Measurements from ENCODE around the gene SLC5A5. TPM values are rescaled to one million over a fixed set of nuclear protein-coding genes. Genes with fewer than 3 reads are reported as not detected.

The SLC5A5 gene
- total and polyA plus RNA-seq, 2 of the 4 experiments (the other 2 are of a cell fraction): not detected

GRCh38 chr19:17847538-17848366 lies 24.0 kb upstream of the SLC5A5 start, which contains the start of gene JAK3:
Gene JAK3 (minus strand): TSS chr19:17847982. CDS start chr19:17844417, 3,565 bp downstream.
- H4K5ac ChIP-seq (ENCODE audit: low read depth, low read length): peak within 1 kb of the TSS; percentile 94
- intact Hi-C loops (cut with micrococcal nuclease): no loop called here
- no peaks in the 10 kb centered on the region for H3K9me1 ChIP-seq (ENCODE audit: insufficient read depth, low read length)
- peak within 1 kb of the TSS; percentile 56 for H2BK5ac ChIP-seq (ENCODE audit: low read depth, low read length, poor library complexity, severe bottlenecking)
- ChIA-PET POLR2A (ENCODE audit: unreplicated experiment) (no interaction called here), CTCF (no interaction called here)
- H3K56ac ChIP-seq (ENCODE audit: extremely low read depth, insufficient read depth, low read length): no peak within 1 kb of the TSS
- peak within 1 kb of the TSS; percentile 40; the same call in 1 of the 2 replicates for H2BK120ac ChIP-seq (ENCODE audit: low read depth, low read length)
- H4K20me1 ChIP-seq (ENCODE audit: insufficient read depth, low read length): no peaks in the 10 kb centered on the region
- H3K14ac ChIP-seq (replicated peaks; ENCODE audit: low read depth, low read length): peak within 1 kb of the TSS; percentile 91
- H3K4me1 ChIP-seq (ENCODE audit: control insufficient read depth, insufficient read depth, low read length): peaks cover 4% of the 10 kb centered on the region
- no peaks in the 10 kb centered on the region for H3K9me3 ChIP-seq (ENCODE audit: control insufficient read depth, insufficient read depth, low read length)
- peak within 1 kb of the TSS; percentile 87 for H3K9ac ChIP-seq (ENCODE audit: low read depth, low read length)
- in situ Hi-C loops (cut with MboI; ENCODE audit: low sequenced_read_pairs): no loop called here
- H2BK20ac ChIP-seq (ENCODE audit: low read depth, low read length): peak within 1 kb of the TSS; percentile 14; the same call in 1 of the 2 replicates
- H4K91ac ChIP-seq (ENCODE audit: insufficient read depth, low read depth, low read length): peak within 1 kb of the TSS; percentile 56
- H3K23ac ChIP-seq (ENCODE audit: low read depth, low read length): no peak within 1 kb of the TSS
- 33% methylated on average over 7 of the region's 40 CpGs; no CpG with 5 or more reads in 1 of the 2 experiments for WGBS, 2 experiments (ENCODE audit: extremely low coverage in 2 of 2, insufficient read length in 1 of 2)
- peak within 1 kb of the TSS; percentile 42; the same call in 1 of the 2 replicates for H3K18ac ChIP-seq (ENCODE audit: low read depth, low read length)
- dilution Hi-C loops (cut with HindIII; ENCODE audit: low sequenced_read_pairs, unreplicated experiment): no loop called here
- peak within 1 kb of the TSS; percentile 69 for H3K4me2 ChIP-seq (ENCODE audit: low read depth, low read length)
- peak within 1 kb of the TSS; percentile 60 for H3K4ac ChIP-seq (ENCODE audit: low read depth, low read length)
- peak; percentile 46 for DNase-seq
- H2AK9ac ChIP-seq (replicated peaks; ENCODE audit: low read depth, low read length, poor library complexity): peak within 1 kb of the TSS; percentile 88
- H4K8ac ChIP-seq (ENCODE audit: low read depth in 2 of 2, low read length in 2 of 2): peak within 1 kb of the TSS; percentile 66 to 87
- peak; percentile 92 for ATAC-seq (ENCODE audit: low read depth)
- peak within 1 kb of the TSS; percentile 56; the same call in 1 of the 2 replicates for H2AK5ac ChIP-seq (ENCODE audit: low read depth, low read length)
- peak within 1 kb of the TSS; percentile 80 for H3K27ac ChIP-seq (ENCODE audit: insufficient read depth, low read length)
- H2AFZ ChIP-seq (replicated peaks; ENCODE audit: low read length, poor library complexity): peak within 1 kb of the TSS; percentile 93
- peak within 1 kb of the TSS; percentile 34 for H3K4me3 ChIP-seq (ENCODE audit: insufficient read depth, low read depth, low read length)
- no peaks in the 10 kb centered on the region for H3K79me1 ChIP-seq (ENCODE audit: low read depth in 1 of 2, low read length in 2 of 2)
- TF ChIP-seq RFX5 (IDR thresholded peaks at IDR 0.05; ENCODE audit: low read depth, low read length): no peak
- no peak for TF ChIP-seq MAFK (IDR thresholded peaks at IDR 0.05; ENCODE audit: low read depth, low read length)
- TF ChIP-seq NFE2L2 (IDR thresholded peaks at IDR 0.05; ENCODE audit: low read depth, low read length): no peak
- no peak for TF ChIP-seq CHD1 (IDR thresholded peaks at IDR 0.05; ENCODE audit: low read depth, low read length)
- no peak for TF ChIP-seq USF2 (IDR thresholded peaks at IDR 0.05; ENCODE audit: low read depth, low read length)
- H3K27me3 ChIP-seq (ENCODE audit: control insufficient read depth, insufficient read depth, low read length): peaks cover 2% of the 10 kb centered on the region; the same call in 1 of the 2 replicates
- no peak within 1 kb of the TSS for H2BK15ac ChIP-seq (ENCODE audit: low read depth, low read length)
- BruUV-seq (replicated peaks): no TSS peak
- H3K36me3 ChIP-seq (ENCODE audit: control insufficient read depth, insufficient read depth, low read length): no peaks in the 10 kb centered on the region
